ENCODE results near the gene BIRC3.

Gene BIRC3

DNA sequence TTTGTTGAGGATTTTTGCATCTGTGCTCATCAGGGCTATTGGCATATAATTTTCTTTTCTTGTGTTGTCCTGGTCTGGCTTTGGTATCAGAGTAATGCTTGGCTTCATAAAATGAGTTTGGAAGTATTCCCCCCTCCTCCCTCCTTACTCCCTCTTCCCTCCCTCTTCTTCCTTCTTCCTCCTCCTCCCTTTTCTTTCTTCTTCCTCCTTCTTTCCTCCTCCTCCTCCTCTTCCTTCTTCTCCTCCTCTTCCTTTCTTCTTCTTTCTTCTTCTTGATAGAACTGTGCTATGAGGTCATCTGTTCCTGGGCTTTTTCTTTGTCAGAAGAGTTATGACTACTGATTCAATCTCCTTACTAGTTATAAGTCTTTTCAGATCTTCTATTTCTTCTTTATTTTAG, 39.8 kb downstream of the BIRC3 start:
- Histone ChIP-seq H3K36me3 (replicated peaks; ENCODE audit: low read depth, low read length) (peaks cover 21% of the 10 kb centered on the region), H4K20me1 (ENCODE audit: insufficient read depth, low read length) (no peaks in the 10 kb centered on the region), H3K27ac (ENCODE audit: low read length) (no peak overlapping the region), H3K79me2 (ENCODE audit: low read length) (no peaks in the 10 kb centered on the region), H3K27me3 (ENCODE audit: low read depth, low read length) (no peaks in the 10 kb centered on the region), H2AFZ (ENCODE audit: low read depth, low read length) (no peak overlapping the region), H3K4me3 (ENCODE audit: low read length) (no peak overlapping the region), H3K4me1 (ENCODE audit: low read length) (no peaks in the 10 kb centered on the region), H3K4me2 (ENCODE audit: low read length) (no peak overlapping the region), H3K9ac (ENCODE audit: low read length) (no peak overlapping the region), H3K9me3 (ENCODE audit: insufficient read depth, low read length) (no peaks in the 10 kb centered on the region)
- TF ChIP-seq EZH2phosphoT487 (IDR thresholded peaks at IDR 0.05; ENCODE audit: low read depth), result no peak
- TF ChIP-seq, protein P1, sequence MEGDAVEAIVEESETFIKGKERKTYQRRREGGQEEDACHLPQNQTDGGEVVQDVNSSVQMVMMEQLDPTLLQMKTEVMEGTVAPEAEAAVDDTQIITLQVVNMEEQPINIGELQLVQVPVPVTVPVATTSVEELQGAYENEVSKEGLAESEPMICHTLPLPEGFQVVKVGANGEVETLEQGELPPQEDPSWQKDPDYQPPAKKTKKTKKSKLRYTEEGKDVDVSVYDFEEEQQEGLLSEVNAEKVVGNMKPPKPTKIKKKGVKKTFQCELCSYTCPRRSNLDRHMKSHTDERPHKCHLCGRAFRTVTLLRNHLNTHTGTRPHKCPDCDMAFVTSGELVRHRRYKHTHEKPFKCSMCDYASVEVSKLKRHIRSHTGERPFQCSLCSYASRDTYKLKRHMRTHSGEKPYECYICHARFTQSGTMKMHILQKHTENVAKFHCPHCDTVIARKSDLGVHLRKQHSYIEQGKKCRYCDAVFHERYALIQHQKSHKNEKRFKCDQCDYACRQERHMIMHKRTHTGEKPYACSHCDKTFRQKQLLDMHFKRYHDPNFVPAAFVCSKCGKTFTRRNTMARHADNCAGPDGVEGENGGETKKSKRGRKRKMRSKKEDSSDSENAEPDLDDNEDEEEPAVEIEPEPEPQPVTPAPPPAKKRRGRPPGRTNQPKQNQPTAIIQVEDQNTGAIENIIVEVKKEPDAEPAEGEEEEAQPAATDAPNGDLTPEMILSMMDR (IDR thresholded peaks at IDR 0.05; ENCODE audit: low read depth, low read length), result no peak

DNA sequence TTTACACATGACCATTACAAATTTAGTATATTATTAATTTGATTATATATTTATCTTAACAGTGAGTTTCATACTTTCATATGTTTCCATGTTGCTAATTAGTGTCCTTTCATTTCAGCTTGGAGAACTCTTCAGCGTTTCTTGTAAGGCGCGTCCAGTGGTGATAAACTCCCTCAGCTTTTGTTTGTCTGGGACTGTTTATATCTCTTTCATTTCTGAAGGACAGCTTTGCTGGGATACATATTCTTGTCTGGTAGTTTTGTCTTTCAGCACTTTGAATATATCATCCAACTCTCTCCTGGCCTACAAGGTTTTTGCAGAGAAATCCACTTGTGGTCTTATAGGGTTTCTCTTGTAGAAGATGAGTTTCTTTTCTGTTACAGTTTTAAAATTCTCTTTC, 42.1 kb downstream of the BIRC3 start:
- H3K27ac ChIP-seq (ENCODE audit: low read length), result no peak overlapping the region
- H3K9ac ChIP-seq (ENCODE audit: low read length), result no peak overlapping the region
- no peak overlapping the region for H2AFZ ChIP-seq (ENCODE audit: low read depth, low read length)
- H4K20me1 ChIP-seq (ENCODE audit: insufficient read depth, low read length), result no peaks in the 10 kb centered on the region
- H3K4me1 ChIP-seq (ENCODE audit: low read length), result no peaks in the 10 kb centered on the region
- H3K9me3 ChIP-seq (ENCODE audit: insufficient read depth, low read length), result no peaks in the 10 kb centered on the region
- no peak overlapping the region for H3K4me2 ChIP-seq (ENCODE audit: low read length)
- no peaks in the 10 kb centered on the region for H3K79me2 ChIP-seq (ENCODE audit: low read length)
- no peaks in the 10 kb centered on the region for H3K27me3 ChIP-seq (ENCODE audit: low read depth, low read length)
- TF ChIP-seq EZH2phosphoT487 (IDR thresholded peaks at IDR 0.05; ENCODE audit: low read depth), result no peak
- TF ChIP-seq, protein P1 (IDR thresholded peaks at IDR 0.05; ENCODE audit: low read depth, low read length), result no peak
- H3K4me3 ChIP-seq (ENCODE audit: low read length), result no peak overlapping the region
- H3K36me3 ChIP-seq (replicated peaks; ENCODE audit: low read depth, low read length), result peaks cover 25% of the 10 kb centered on the region

DNA sequence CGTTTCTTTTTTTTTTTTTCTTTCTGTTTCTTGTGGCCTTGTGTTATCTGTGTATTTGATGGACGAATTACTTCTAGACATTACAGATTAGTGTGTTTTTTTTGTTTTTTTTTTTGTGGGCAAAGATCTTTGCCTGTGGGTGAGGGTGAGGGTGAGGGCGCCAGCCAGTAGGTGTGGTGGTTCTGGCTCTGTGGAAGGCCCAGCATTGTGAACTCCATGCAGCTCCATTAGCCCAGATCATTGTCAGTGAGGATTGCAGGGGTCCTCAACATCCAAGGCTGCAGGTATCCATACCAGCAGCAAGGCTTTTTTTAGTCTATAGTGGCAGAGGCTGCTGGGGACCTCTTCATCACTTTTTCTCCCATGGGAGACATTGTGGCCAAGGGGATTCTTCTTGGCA, 43.4 kb downstream of the BIRC3 start:
- Histone ChIP-seq H3K4me1 (ENCODE audit: low read length) (no peaks in the 10 kb centered on the region), H3K9ac (ENCODE audit: low read length) (no peak overlapping the region), H4K20me1 (ENCODE audit: insufficient read depth, low read length) (no peaks in the 10 kb centered on the region), H3K9me3 (ENCODE audit: insufficient read depth, low read length) (no peaks in the 10 kb centered on the region), H3K4me3 (ENCODE audit: low read length) (no peak overlapping the region), H3K36me3 (replicated peaks; ENCODE audit: low read depth, low read length) (peaks cover 25% of the 10 kb centered on the region), H3K27me3 (ENCODE audit: low read depth, low read length) (no peaks in the 10 kb centered on the region), H3K27ac (ENCODE audit: low read length) (no peak overlapping the region), H3K79me2 (ENCODE audit: low read length) (no peaks in the 10 kb centered on the region), H2AFZ (ENCODE audit: low read depth, low read length) (no peak overlapping the region), H3K4me2 (ENCODE audit: low read length) (no peak overlapping the region)
- no peak for TF ChIP-seq EZH2phosphoT487 (IDR thresholded peaks at IDR 0.05; ENCODE audit: low read depth)
- TF ChIP-seq, protein P1 (IDR thresholded peaks at IDR 0.05; ENCODE audit: low read depth, low read length), result no peak

DNA sequence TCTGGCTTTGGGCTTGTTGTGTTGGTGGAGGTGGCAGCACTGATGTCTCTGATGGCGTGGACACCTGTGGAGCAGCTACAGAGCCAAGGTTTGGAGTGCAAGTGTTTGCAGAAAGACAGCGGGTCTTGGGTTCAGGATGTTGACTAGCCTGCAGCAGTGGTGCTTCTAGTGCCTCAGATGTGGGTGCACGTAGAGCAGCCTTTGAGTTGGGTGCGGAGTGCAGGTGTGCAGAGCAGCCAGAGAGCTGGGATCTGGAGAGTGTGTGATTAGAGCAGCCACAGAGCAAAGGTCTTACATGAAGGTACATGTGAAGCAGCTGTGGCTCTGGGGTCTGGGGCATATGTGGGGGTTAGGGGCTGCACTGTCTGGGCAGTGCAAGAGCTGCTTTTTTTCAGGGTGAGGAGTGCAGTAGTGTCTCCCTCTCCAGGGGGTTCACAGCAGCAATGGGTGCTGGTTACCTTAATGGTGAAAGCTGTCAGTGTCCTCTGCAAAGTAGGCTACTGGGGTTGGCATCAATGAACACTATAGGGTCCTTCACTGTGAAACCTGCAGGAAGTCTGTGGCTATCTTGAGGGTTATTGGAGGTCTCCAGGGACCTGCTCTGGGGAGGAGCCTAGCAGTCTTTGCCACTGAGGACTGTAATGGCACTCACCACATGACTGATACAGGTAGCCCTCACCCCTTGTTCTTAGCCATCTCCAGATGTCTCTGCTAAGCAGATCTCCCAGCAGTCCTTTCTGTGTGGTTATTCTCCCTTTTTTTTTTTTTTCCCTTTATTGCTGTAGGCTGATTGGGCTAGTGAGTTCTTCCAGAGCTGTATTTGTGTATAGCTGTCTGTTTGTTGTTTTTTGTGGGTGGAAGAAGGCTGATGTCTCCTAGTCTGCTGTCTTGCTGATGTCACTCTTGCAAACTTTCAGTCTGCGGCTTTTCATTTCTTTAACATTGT, 44.1 kb downstream of the BIRC3 start:
- no peak overlapping the region for H3K4me2 ChIP-seq (ENCODE audit: low read length)
- no peak for TF ChIP-seq EZH2phosphoT487 (IDR thresholded peaks at IDR 0.05; ENCODE audit: low read depth)
- TF ChIP-seq, protein P1 (IDR thresholded peaks at IDR 0.05; ENCODE audit: low read depth, low read length), result no peak
- H3K36me3 ChIP-seq (replicated peaks; ENCODE audit: low read depth, low read length), result peaks cover 25% of the 10 kb centered on the region

More for the DNA sequence above, 44.1 kb downstream of the BIRC3 start:
- Histone ChIP-seq H3K9ac (ENCODE audit: low read length) (no peak overlapping the region), H4K20me1 (ENCODE audit: insufficient read depth, low read length) (no peaks in the 10 kb centered on the region), H3K27me3 (ENCODE audit: low read depth, low read length) (no peaks in the 10 kb centered on the region), H3K79me2 (ENCODE audit: low read length) (no peaks in the 10 kb centered on the region), H3K4me1 (ENCODE audit: low read length) (no peaks in the 10 kb centered on the region), H3K4me3 (ENCODE audit: low read length) (no peak overlapping the region), H3K27ac (ENCODE audit: low read length) (no peak overlapping the region), H2AFZ (ENCODE audit: low read depth, low read length) (no peak overlapping the region), H3K9me3 (ENCODE audit: insufficient read depth, low read length) (no peaks in the 10 kb centered on the region)
